NCI-H69 (cell line): ENCODE data around the gene CLDN14.

Source experiments
- DNase-seq: peaks from one replicate; lab custom pipeline; 2025; lab: John Stamatoyannopoulos, UW

The CLDN14 gene

DNA sequence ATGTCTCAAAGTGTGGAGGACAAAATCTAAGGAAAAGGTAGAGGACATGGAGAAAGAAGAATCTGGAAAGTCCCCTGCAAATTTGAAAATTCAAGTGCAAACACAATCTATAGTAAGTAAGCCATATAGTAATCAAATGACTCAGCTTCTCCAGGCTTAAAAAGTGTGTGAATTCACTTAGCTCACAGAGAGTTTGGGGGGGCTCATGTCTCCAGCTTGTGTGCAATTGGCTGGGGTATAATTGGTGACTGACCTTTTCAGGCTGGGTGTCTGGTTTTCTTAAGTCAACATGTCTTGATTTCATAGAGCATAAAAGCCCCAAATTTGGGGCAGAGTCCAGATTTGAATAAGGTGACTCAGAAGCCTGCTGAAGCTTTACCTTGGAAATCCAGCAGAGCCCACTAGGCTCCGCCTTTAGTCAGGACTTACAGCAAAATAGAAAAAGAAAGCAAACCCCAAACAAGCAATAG, 8.6 kb downstream of the CLDN14 start:
- peak; percentile 80 for DNase-seq

DNA sequence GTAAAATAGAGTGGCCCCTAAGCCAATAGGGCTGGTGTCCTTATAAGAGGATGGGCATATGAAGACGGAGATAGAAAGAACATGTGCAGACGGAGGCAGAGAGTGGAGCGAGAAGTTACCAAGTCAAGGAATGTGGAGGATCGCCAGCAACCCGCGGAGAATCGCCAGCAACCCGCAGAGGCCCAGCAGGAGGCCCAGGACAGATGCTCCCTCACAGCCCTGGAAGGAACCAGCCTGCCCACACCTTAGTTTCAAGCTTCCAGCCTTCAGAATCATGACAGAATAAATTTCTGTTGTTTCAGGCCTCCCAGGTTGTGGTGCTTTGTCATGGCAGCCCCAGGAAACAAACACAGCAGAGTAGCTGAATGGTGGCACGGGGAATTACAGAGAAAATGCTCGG, 9.6 kb downstream of the CLDN14 start:
- DNase-seq = peak; percentile 18

DNA sequence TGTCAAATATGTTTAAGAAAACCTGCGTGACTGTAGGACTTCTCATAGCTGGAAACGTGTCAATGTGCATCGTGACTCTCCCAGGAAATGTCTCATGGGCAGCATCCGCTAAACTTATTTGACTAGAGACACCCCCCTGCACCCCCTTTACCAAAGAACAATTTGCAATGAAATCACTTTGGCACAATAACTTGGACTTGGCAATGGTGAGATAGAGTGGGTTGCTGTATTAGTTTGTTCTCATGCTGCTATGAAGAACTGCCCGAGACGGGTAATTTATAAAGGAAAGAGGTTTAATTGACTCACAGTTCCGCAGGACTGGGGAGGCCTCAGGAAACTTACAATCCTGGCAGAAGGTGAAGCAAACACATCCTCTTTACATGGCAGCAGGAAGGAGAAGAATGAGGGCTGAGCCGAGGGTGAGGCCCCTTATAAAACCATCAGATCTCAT, 13.8 kb downstream of the CLDN14 start:
- no peak for DNase-seq

DNA sequence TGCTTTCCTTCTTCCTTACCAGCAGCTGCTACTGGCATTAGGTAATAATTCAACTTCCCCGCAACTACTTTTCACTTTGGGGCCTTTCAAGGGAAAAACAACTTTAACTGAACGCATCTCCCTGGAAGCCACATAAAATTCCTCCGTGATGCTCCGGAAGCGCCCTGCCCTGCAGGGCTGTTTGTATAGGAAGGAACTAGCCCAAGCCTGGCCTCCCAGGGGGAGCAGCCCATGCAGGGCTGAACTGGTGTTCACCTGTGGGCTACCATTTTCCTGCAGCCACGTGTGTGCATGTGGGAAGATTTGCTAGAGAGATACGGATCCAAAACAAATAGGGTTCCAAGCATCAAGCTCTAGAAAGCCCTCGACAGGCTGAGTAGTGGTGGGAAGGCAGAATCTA, 14.4 kb downstream of the CLDN14 start:
- no peak for DNase-seq

DNA sequence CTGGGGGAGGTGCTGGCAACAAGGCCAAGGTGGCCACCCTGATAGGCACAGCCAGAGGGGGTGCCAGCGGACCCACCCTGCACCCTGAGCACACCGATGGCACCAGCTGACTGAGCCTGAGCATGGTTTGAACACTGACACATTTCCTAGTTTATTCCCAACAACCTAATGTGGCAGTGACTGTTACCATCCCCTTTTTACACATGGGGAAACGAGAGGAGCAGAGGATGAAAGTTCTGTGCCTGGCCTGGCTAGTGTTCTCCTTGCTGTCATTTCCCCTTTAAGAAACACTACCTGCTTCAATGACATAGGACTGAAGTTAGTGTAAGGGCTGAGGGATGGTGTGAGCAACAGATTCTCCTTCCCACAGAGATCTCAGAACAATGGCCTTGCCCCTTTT, 15.3 kb downstream of the CLDN14 start:
- DNase-seq = no peak

DNA sequence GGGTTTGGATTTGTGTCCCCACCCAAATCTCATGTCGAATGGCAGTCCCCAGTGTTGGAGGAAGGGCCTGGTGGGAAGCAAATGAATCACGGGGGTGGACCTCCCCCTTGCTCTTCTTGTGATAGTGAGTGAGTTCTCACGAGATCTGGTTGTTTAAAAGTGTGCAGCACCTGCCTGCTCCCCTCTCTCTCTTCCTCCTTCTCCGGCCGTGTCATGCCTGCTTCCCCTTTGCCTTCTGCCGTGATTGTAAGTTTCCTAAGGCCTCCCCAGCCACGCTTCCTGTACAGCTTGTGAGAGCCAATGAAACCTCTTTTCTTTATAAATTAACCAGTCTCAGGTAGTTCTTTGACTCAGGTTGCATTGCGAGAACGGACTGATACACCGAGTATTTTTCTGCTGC, 15.9 kb downstream of the CLDN14 start:
- DNase-seq = no peak

DNA sequence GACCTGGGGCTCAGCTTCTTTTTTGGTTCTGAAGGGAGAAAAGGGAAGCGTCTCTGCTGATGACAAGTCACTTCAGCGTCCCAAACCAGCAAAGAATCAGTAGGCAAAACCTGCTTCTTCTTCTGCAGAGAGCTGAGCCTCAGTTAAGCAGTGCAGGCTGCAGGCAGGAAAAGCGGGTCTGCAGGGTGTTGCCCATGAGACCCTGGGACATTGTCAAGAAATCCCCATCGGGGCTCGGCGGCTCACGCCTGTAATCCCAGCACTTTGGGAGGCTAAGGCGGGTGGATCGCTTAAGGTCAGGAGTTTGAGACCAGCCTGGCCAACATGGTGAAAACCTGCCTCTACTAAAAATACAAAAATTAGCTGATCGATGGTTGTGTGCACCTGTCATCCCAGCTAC, 16.7 kb downstream of the CLDN14 start:
- DNase-seq = no peak

DNA sequence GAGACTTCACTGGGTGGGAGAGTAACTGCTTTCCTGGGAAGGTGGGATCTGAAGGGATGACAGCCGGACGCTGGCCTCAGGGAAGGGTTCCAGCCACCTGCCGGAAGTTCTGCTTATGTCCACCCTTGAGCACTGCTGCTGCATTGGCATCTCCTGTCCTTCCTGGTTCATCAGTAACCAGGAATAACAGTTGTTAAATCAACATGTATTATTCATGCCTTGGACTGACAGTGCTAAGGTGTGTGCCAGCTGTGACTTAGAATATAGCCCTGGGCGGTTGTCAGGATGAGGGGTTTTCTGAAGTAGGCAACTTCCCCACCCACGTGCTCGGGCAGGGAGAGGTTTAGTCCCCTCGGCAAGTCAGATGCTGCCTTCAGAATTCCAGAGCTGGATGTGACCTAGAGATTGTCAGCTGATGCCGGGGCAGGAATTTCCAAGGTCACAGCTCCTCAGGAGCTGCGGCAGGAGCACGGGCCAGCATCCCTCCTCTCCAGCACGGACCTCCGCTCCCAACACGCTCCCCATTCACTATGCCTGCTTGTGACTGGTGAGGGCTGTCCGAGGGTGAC, 17.9 kb downstream of the CLDN14 start:
- DNase-seq = no peak

DNA sequence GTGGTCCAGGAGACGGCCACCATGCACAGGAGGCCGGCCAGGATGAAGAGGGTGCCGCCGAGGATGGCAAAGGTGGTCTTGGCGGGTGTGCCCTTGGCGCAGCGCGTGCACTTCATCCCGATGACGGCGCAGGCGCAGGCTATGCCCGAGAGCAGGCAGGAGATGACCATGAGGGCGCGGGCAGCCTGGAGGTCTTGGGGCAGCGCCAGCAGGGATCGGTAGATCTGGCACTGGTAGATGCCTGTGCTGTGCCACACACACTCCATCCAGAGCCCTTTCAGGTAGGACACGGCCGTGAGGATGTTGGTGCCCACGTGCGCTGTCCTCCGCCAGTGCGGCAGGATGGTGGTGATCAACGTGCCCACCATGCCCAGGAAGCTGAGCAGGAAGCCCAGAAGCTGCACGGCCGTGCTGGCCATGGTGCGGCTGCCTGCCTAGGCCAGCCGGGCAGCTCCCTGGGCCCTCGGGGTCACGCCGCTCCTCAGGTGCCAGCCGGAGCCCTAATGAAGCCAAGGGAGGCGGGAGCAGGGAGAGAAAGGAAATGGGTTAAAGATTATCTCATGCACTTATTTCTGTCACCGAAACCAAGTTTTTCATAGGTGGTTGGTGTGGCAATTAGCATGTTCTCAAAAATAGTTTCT, 18.5 kb downstream of the CLDN14 start:
- no peak for DNase-seq

DNA sequence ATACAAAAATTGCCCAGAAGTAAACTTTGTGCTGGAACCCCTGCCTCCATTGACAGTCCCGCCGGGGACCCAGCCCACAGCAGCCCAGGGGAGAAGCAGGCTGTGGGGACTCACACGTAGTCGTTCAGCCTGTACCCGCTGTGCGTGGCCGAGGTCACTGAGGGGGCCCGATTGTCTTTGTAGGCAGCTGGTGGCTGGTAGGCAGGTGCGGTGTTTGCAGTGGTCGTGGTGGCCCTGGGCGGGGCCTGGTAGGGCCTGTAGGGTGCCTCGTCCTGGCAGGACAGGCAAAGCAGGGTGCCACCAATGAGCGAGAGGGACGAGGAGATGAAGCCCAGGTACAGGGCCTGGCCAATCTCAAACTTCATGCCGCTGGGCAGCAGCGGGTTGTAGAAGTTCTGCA, 19.1 kb downstream of the CLDN14 start:
- DNase-seq = no peak

DNA sequence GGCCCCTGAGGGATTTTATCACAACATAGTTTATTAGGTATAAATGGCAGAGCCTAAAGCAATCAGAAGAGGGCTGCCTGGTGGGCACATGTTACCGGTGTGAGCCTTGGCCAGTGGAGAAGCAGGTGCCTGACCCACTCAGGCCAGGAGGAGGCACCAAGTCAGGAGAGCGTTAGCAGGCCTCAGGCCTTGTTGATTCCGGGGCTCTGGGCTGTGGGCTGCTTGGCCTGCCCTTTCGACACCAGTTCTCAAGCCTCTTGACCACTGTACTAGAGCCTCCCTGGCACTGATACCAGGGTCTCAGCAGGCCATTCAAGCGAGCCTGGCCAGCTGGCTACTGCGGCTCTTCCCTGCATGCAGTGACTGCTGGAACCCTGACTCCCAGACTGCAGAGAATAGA, 20.8 kb downstream of the CLDN14 start:
- DNase-seq = no peak

DNA sequence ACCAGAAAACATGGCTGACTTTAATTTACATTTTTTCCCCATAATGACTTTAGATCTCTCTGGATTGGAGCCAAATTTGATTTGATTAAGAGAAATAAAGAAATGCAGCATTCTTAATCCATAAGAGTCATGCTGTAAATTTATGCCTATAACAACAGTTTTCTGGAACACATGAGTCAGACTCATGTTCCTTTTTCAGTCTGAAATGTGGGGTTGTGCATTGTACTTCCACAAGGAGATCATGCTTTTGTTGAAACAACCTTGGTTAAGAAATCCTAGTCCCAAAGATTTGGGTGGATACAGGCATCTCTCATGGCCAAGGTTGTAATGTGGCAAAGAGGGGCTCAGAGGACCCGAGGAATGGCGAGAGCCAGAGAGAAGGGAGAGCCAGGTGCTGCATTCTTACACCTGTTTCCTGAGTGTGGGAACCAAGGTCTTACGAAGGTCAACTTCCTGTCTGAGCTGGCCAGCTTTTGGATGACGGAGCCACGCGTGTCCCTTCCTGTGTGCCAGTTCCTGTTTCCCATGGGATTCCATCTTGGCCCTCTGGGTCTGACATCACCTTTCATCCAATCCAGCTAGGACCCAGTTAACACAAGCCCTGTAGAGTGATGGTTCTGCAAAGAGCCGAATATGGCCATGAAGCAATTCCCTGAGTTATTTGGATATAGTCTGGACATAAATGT, 23.1 kb downstream of the CLDN14 start:
- peak; percentile 15 for DNase-seq

DNA sequence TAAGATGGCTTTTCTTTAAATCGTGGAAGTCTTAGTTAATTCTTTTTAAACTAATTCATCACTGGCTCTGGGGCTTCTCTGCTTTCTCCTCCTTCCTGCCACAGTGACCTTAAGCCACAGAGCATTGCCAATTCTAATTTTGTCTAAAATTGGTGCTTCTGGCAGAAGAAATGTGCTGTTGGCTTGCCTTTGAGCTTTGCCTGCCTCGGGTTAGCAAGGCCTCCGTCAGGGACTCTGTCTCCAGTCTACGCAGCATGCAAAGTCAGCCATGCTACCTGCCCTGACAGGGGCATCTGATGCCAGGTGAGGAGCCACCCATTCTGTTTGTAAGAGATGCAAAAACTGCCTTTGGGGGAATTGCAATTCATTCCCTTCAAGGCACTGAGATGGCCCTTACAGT, 25.2 kb downstream of the CLDN14 start:
- peak; percentile 57 for DNase-seq

DNA sequence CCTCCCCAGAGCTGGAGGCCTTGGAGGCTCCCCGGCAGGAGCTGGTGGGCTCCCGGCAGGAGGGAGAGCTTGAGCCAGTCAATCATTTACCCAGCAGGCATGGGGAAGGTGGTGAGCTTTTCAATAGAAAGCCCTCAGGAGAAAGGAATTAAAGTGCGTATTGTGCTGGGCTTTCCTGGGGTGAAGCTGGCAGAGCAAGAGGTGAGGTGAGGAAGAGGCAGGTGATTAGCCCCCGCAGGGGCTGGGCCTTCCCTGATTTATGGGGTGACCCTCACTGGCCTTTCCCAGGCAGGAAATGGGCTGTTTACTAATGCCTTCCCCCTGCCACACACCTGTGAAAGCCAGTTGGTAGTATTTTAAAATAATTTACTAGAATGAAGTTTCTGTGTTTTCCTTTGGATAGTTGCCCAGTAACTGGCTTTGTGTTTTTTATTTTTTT, 25.8 kb downstream of the CLDN14 start:
- peak; percentile 97 for DNase-seq

DNA sequence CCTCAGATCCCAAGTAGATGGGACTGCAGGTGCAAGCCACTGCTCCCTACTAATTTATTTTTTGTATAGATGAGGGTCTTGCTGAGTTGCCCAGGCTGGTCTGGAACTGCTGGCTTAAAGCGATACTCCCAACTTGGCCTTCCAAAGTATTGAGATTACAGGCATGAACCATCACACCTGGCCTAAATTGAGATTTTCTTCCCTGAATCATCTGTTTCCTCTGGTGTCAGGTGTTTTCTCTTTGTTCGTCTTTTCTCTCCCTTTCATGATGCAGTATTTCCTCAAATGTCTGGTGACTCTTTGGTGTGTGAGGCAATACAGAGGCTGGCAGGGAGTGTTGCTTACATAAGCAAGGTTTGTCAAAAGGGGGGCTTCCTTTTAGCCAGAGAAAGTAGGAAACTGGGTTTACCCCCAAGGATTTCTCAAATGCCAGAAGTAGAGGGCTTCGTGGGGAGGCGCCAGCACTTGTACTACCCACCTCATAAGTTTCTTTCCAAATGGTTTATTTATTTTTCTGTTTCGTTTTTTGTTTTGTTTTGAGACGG, 27.6 kb downstream of the CLDN14 start:
- DNase-seq = peak; percentile 21

DNA sequence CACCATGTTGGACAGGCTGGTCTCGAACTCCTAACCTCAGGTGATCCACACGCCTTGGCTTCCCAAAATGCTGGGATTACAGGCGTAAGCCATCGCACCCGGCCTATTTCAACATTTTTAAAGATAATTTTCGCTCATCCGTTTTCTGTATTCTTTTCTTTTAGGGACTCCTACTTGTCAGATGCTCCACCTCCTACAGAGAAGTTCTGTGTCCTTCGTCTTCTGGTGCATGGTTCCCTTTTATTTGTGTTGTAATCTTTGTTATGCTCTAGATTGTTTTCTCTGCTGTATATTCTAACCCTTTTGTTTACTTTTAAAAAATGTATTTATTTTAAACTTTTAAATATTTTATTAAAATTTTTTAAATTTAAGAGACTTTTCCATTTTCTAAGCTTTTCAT, 28.4 kb downstream of the CLDN14 start:
- DNase-seq = no peak

DNA sequence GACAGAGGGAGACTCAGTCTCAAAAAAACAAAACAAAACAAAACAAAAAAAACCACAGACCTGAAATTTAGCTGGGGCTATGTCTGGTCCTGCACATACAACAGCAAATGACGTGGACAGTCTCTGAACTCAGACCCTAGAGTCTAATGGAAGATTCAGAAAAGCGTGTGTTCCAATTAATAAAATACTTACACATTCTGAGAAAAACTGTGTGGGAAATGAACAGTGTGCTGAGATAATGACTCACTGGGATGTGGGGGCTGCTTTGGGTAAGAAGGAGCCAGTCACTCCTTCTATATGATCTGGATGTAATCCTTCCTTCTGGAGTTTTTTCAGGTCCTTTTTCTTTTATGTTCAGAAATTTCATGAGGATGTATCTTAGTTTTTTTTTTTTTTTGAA, 29.4 kb downstream of the CLDN14 start:
- DNase-seq = no peak

DNA sequence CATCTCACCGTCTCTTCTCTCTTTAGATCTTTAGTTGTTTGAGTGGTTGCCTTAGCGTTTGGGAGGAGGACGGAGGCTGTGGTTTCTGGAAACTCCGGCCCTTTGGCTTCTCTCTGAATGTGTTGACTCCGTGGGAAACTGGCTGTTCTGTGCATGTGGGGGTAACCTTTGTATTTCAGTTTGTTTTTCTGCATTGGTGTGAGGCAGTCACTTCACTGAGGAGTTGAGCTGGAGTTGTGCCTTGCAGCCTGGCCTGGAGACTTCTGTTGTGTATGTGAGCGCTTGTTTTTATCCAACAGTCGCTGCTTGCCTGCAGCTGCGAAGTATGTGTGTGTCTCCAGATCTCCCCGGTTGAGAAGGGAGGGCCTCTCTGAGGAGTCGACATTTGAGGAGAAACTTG, 33.6 kb downstream of the CLDN14 start:
- DNase-seq = no peak

DNA sequence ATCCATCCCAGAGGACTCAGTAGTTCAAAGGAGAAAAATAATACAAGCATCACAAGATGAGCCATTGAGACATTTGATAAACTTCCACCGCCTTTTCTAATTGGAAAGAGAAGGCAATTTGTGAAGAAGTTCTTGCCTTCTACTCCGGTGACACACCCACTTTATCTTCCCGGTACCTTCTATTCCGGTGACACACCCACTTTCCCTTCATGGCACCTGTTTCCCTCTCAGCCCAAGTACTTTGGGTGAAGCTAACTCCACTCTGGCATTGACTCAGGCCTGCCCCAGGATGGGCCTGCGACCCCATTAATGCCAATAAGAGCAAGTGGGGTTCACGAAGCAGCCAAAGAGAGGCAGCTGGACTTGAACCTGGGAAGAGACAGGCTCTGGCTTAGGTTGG, 38.2 kb downstream of the CLDN14 start:
- no peak for DNase-seq

DNA sequence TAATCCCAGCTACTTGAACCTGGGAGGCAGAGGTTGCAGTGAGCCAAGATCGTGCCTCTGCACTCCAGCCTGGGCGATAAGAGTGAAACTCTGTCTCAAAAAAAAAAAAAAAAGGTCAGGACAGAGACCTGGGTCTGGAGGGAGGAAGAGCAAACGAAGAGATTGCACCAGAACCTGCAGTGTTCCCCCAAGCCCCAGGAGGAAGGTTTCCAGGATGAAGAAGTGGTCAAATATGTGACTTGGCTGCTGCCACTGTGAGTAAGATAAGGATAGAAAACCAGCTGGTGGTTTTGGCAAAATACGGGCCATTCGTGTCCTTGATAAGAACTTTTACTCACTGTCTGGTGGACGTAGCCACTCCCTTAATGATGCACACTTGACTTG, 42.2 kb downstream of the CLDN14 start:
- no peak for DNase-seq

DNA sequence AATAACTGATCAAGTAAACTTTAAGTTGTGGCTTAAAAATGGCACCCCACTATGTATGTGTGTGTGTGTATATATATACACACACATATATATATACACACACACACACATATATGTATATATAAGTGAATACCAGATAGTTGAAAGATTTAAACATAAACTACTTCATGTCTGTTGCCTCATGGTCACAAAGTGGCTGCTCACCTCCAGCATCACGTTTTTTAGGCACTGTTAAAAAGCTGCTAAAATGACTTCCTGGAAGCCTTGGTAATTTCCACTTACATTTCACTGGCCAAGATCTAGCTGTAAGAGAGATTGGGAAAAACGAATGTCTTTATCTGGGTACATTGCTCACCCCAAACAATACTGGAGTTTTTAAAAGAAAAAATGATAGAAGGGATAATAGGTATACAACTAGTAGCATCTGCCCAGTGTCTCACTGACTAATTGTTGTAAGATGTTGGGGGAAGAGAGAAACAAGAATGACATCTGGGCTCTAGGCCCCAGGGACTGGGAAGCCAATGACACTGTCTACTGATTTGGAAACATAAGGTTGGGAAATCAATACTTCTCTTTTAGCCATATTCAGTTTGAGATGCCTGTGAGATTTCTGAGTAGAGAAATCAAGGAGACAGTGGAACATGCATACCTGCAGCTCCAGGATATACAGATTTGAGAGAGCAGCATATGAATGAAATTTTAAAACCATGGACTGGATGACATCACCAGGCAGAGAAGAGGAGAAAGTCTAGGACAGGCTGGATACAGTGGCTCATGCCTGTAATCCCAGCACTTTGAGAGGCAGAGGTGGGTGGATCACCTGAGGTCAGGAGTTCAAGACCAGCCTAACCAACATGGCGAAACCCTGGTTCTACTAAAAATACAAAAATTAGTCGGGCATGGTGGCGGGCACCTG, 42.8 kb downstream of the CLDN14 start:
- DNase-seq = no peak

DNA sequence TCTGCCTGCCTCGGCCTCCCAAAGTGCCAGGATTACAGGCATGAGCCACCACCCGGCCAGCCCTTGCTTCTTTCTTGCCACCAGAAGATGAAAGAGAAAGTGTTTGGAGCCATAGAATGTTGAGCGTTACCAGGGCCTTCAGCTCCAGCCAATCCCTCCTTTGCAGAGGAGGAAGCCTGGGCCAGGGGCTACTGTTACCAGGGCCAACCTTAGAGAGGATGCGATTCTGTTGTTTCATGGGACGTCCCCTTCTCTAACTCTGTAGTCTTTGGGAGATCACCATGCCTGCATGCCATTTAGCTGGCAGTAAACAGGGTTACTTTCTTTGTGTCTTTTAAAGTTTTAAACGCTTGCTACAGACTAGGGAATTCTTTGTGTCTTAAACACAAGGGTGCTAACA, 45.8 kb downstream of the CLDN14 start:
- DNase-seq = no peak
